Activated gamma-delta T cell treated with anti-CD3 and anti-CD28 coated beads, Interleukin-2, amount 50 U/mL, for 16 hours (primary cell): ENCODE results near the gene DNM3.
"Not testable (repeated sequence)": the region's sequence is repeated elsewhere in the genome, so short reads cannot be mapped to it uniquely, and the experiment has no call there.

Source experiments
- DNase-seq: peaks from one replicate; pipeline ENCODE4 v3.0.0-alpha.2; 2020; ENCODE audit warnings: low read depth

DNM3 gene

GRCh38 chr1:172427191-172427590 lies 585.9 kb downstream of the DNM3 start:
- DNase-seq: no peak

- DNase-seq: no peak
Measured at GRCh38 chr1:172429331-172430127, 588.2 kb downstream of the DNM3 start.

GRCh38 chr1:172430128-172430454 lies 588.8 kb downstream of the DNM3 start:
- no peak for DNase-seq

- no peak for DNase-seq
Measured at GRCh38 chr1:172431204-172431603, 589.9 kb downstream of the DNM3 start.

- DNase-seq: no peak
Measured at GRCh38 chr1:172431721-172432192, 590.5 kb downstream of the DNM3 start.

GRCh38 chr1:172437183-172437582 lies 595.9 kb downstream of the DNM3 start:
- not testable (repeated sequence) for DNase-seq

- no peak for DNase-seq
Measured at GRCh38 chr1:172442404-172442803, 601.1 kb downstream of the DNM3 start.

- DNase-seq: no peak
Measured at GRCh38 chr1:172442843-172443565, 601.7 kb downstream of the DNM3 start.

- peak; percentile 85 for DNase-seq
Measured at GRCh38 chr1:172443666-172444453, 602.6 kb downstream of the DNM3 start, which contains the start of gene PIGC. TSS of gene PIGC (minus strand) at chr1:172444069. CDS start at chr1:172442622, 1,447 bp downstream.

- DNase-seq: no peak
Measured at GRCh38 chr1:172446547-172446946, 605.2 kb downstream of the DNM3 start.

GRCh38 chr1:172447641-172448040 lies 606.3 kb downstream of the DNM3 start:
- no peak for DNase-seq

- DNase-seq: no peak
Measured at GRCh38 chr1:172448995-172449584, 607.8 kb downstream of the DNM3 start.

GRCh38 chr1:172449585-172450523 lies 608.6 kb downstream of the DNM3 start:
- DNase-seq: no peak

GRCh38 chr1:172450524-172450885 lies 609.2 kb downstream of the DNM3 start:
- DNase-seq: no peak

GRCh38 chr1:172451002-172451443 lies 609.7 kb downstream of the DNM3 start:
- DNase-seq: no peak

GRCh38 chr1:172452536-172453152 lies 611.3 kb downstream of the DNM3 start:
- no peak for DNase-seq

GRCh38 chr1:172453153-172453545 lies 611.9 kb downstream of the DNM3 start:
- DNase-seq: no peak

GRCh38 chr1:172453607-172454006 lies 612.3 kb downstream of the DNM3 start:
- DNase-seq: no peak

GRCh38 chr1:172455451-172455850 lies 614.2 kb downstream of the DNM3 start:
- DNase-seq: no peak

- no peak for DNase-seq
Measured at GRCh38 chr1:172456344-172456769, 615.1 kb downstream of the DNM3 start.
